SK-N-SH (cell line): ENCODE measurements around the gene GLT6D1. TPM values are rescaled to one million over a fixed set of nuclear protein-coding genes. Genes with fewer than 3 reads are reported as not detected.
A peak's percentile ranks its signal among the peaks of the same experiment; 100 is the strongest.

ENCODE experiments used
- CTCF ChIA-PET: fragments of 300-600, 350-600 bp; formaldehyde crosslinking; extraction: SDS; loops from one replicate; lab custom pipeline; 2021; lab: Yijun Ruan, JAX
- POLR2A ChIA-PET: fragments of 350-600 bp; sonication (Branson Sonifier 250); formaldehyde crosslinking; extraction: SDS; loops from one replicate; lab custom pipeline; 2020; ENCODE audit warnings: antibody characterized with exemption, inconsistent platforms; lab: Yijun Ruan, JAX
- DNase-seq: peaks from one replicate; pipeline ENCODE4 v3.0.0; 2012
- H2AFZ ChIP-seq: fragments of 200-600 bp; sonication (generic); 2 replicates; pipeline ENCODE4 v1.8.1; 2016; ENCODE audit warnings: antibody characterized with exemption, mild to moderate bottlenecking, low read depth
- H3F3A ChIP-seq: fragments of 200-600 bp; sonication (generic); replicated peaks from 2 replicates; pipeline ENCODE3; 2016; ENCODE audit warnings: antibody characterized with exemption, mild to moderate bottlenecking; ENCODE audit not compliant: insufficient read depth
- H3K27ac ChIP-seq, 2 experiments: fragments of 200-500 bp in 1 of 2; fragments of 200-600 bp in 1 of 2; sonication (Bioruptor generic) in 1 of 2; sonication (generic), shearing (Covaris generic) in 1 of 2; 2 replicates each; pipeline versions ENCODE4 v1.5.1 to v1.6.1; 2014 to 2016; ENCODE audit warnings: low read depth in 2 of 2, inconsistent platforms in 1 of 2, low read length in 1 of 2, mild to moderate bottlenecking in 1 of 2, mixed read lengths in 1 of 2
- H3K27me3 ChIP-seq: fragments of 200-600 bp; sonication (generic), shearing (Covaris generic); 2 replicates; pipeline ENCODE4 v1.6.1; 2016; ENCODE audit warnings: mixed run types; ENCODE audit not compliant: insufficient read depth
- H3K36me3 ChIP-seq, 2 experiments: fragments of 200-500 bp in 1 of 2; fragments of 200-600 bp in 1 of 2; sonication (Bioruptor generic) in 1 of 2; sonication (generic) in 1 of 2; replicated peaks in 1 of 2; 2 replicates each; pipeline versions ENCODE3 to v1.5.1; 2014 to 2016; ENCODE audit warnings: low read length in 1 of 2, mild to moderate bottlenecking in 1 of 2; ENCODE audit not compliant: insufficient read depth in 2 of 2, control insufficient read depth in 1 of 2
- H3K4me1 ChIP-seq, 2 experiments: fragments of 200-500 bp in 1 of 2; fragments of 200-600 bp in 1 of 2; sonication (Bioruptor generic) in 1 of 2; sonication (generic), shearing (Covaris generic) in 1 of 2; 2 replicates each; pipeline versions ENCODE4 v1.5.1 to v1.6.1; 2014 to 2016; ENCODE audit warnings: low read depth in 1 of 2, low read length in 1 of 2, mixed run types in 1 of 2; ENCODE audit not compliant: insufficient read depth in 2 of 2, control insufficient read depth in 1 of 2
- H3K4me2 ChIP-seq: fragments of 200-600 bp; sonication (generic), shearing (Covaris generic); 2 replicates; pipeline ENCODE4 v1.6.1; 2017; ENCODE audit warnings: mixed run types
- H3K4me3 ChIP-seq, 2 experiments: fragments of 200-500 bp in 1 of 2; fragments of 200-600 bp in 1 of 2; sonication (Bioruptor generic) in 1 of 2; sonication (generic), shearing (Covaris generic) in 1 of 2; 2 replicates each; pipeline versions ENCODE4 v1.5.1 to v1.8.1; 2014 to 2016; ENCODE audit warnings: low read depth in 2 of 2, inconsistent platforms in 1 of 2, low read length in 1 of 2, mild to moderate bottlenecking in 1 of 2, mixed read lengths in 1 of 2, moderate library complexity in 1 of 2
- H3K79me2 ChIP-seq: fragments of 200-600 bp; sonication (generic); 2 replicates; pipeline ENCODE4 v1.8.1; 2017; ENCODE audit warnings: mild to moderate bottlenecking; ENCODE audit not compliant: insufficient read depth
- H3K9ac ChIP-seq: fragments of 200-600 bp; sonication (generic); 2 replicates; pipeline ENCODE4 v1.6.1; 2017; ENCODE audit warnings: mixed run types
- H3K9me2 ChIP-seq: fragments of 200-600 bp; sonication (generic); 2 replicates; pipeline ENCODE4 v1.6.1; 2017; ENCODE audit warnings: mixed run types
- H3K9me3 ChIP-seq: fragments of 200-600 bp; sonication (generic); 2 replicates; pipeline ENCODE4 v1.6.1; 2017; ENCODE audit warnings: mixed run types, mild to moderate bottlenecking, moderate library complexity
- H4K20me1 ChIP-seq: fragments of 200-600 bp; sonication (generic); 2 replicates; pipeline ENCODE4 v1.6.1; 2017; ENCODE audit warnings: mild to moderate bottlenecking, mixed run types; ENCODE audit not compliant: insufficient read depth
- EP300 ChIP-seq, 2 experiments: IDR thresholded peaks; 2 replicates each; pipeline versions ENCODE4 v1.4.0 to v1.6.1; 2012; ENCODE audit warnings: borderline replicate concordance in 1 of 2, low read depth in 1 of 2, low read length in 1 of 2
- EZH2phosphoT487 ChIP-seq: fragments of 200-600 bp; sonication (generic); IDR thresholded peaks from 2 replicates; pipeline ENCODE4 v1.6.1; 2017; ENCODE audit warnings: low read depth, mixed run types, mild to moderate bottlenecking, antibody characterized with exemption, moderate library complexity, borderline replicate concordance
- FOSL2 ChIP-seq: IDR thresholded peaks from 2 replicates; pipeline ENCODE4 v1.4.0; 2012; ENCODE audit warnings: low read depth, mild to moderate bottlenecking, moderate library complexity, borderline replicate concordance
- FOXJ3 ChIP-seq: sonication (generic); formaldehyde crosslinking; IDR thresholded peaks from 2 replicates; pipeline ENCODE4 v1.5.1; 2020; ENCODE audit warnings: mild to moderate bottlenecking, missing genetic modification reagents
- FOXM1 ChIP-seq: IDR thresholded peaks from 2 replicates; pipeline ENCODE4 v1.4.0; 2012; ENCODE audit warnings: low read depth, mild to moderate bottlenecking
- GABPA ChIP-seq: IDR thresholded peaks from 2 replicates; pipeline ENCODE4 v1.4.0; 2012; ENCODE audit warnings: low read depth, mild to moderate bottlenecking
- GATA2 ChIP-seq: sonication (generic); formaldehyde crosslinking; IDR thresholded peaks from 2 replicates; pipeline ENCODE4 v1.5.0; 2020; ENCODE audit warnings: mild to moderate bottlenecking, missing genetic modification reagents
- MEF2A ChIP-seq: IDR thresholded peaks from 2 replicates; pipeline ENCODE4 v1.4.0; 2012; ENCODE audit warnings: low read depth, borderline replicate concordance
- MXI1 ChIP-seq: IDR thresholded peaks from 2 replicates; pipeline ENCODE4 v1.6.1; 2012; ENCODE audit warnings: mild to moderate bottlenecking, low read depth, low read length, improper control_type of control experiment
- NRF1 ChIP-seq: IDR thresholded peaks from 2 replicates; pipeline ENCODE4 v1.6.1; 2012; ENCODE audit warnings: low read depth, mild to moderate bottlenecking, low read length
- POLR2AphosphoS5 ChIP-seq: IDR thresholded peaks from 2 replicates; pipeline ENCODE4 v1.6.1; 2012; ENCODE audit warnings: low read depth, low read length
- RAD21 ChIP-seq: IDR thresholded peaks from 2 replicates; pipeline ENCODE4 v1.6.1; 2012; ENCODE audit warnings: mild to moderate bottlenecking, low read length
- RCOR1 ChIP-seq: fragments of 150-350 bp; IDR thresholded peaks from 2 replicates; pipeline ENCODE4 v1.6.1; 2017; ENCODE audit warnings: antibody characterized with exemption, low read length
- RFX5 ChIP-seq: IDR thresholded peaks from 2 replicates; pipeline ENCODE4 v1.6.1; 2012; ENCODE audit warnings: mild to moderate bottlenecking, improper control_type of control experiment, low read length
- RXRA ChIP-seq: IDR thresholded peaks from 2 replicates; pipeline ENCODE4 v1.4.0; 2012; ENCODE audit warnings: low read depth, mild to moderate bottlenecking, borderline replicate concordance
- SIN3A ChIP-seq: IDR thresholded peaks from 2 replicates; pipeline ENCODE4 v1.6.1; 2012; ENCODE audit warnings: low read depth, mild to moderate bottlenecking, low read length, moderate library complexity, borderline replicate concordance
- TCF12 ChIP-seq: IDR thresholded peaks from 2 replicates; pipeline ENCODE4 v1.4.0; 2012
- TEAD4 ChIP-seq: IDR thresholded peaks from 2 replicates; pipeline ENCODE4 v1.4.0; 2012; ENCODE audit warnings: mild to moderate bottlenecking, borderline replicate concordance; ENCODE audit not compliant: insufficient read depth
- YY1 ChIP-seq: IDR thresholded peaks from 2 replicates; pipeline ENCODE4 v1.4.0; 2012; ENCODE audit warnings: low read depth, mild to moderate bottlenecking
- WGBS: methylation state at CpG from one replicate; pipeline ENCODE4 v1.1.6; 2017; ENCODE audit warnings: low lambda C conversion rate; 5-methylcytosine and 5-hydroxymethylcytosine counted together
- polyA plus RNA-seq, 3 experiments: library from polyadenylated mRNA; depleted of rRNA; stranded (reverse); fragments of >200 nt; gene quantifications; 2 replicates each; pipeline ENCODE4 v1.2.3, GENCODE V29; 2012
- TF ChIP-seq, protein P1 (sequence below): fragments of 150-350 bp; IDR thresholded peaks from 2 replicates; pipeline ENCODE4 v1.6.1; 2016; ENCODE audit warnings: mild to moderate bottlenecking, low read depth, low read length
- TF ChIP-seq, protein P2 (sequence below): fragments of 150-350 bp; IDR thresholded peaks from 2 replicates; pipeline ENCODE4 v1.6.1; 2017; ENCODE audit warnings: antibody characterized with exemption, low read length, low read depth, borderline replicate concordance
- TF ChIP-seq, protein P3 (sequence below): IDR thresholded peaks from 2 replicates; pipeline ENCODE4; 2012

GLT6D1 gene
- polyA plus RNA-seq, 1 of the 3 experiments (the other 2 are of a cell fraction) = not detected

- Histone ChIP-seq H4K20me1 (no peaks in the 10 kb centered on the region), H3K9me2 (no peaks in the 10 kb centered on the region), H3K79me2 (no peaks in the 10 kb centered on the region), H3K4me1 (peaks cover 0 to 18% of the 10 kb centered on the region in 2 experiments; a peak in 1 of 4 replicates), H3K27me3 (no peaks in the 10 kb centered on the region), H2AFZ (no peak overlapping the region), H3K4me3 (no peak overlapping the region), H3K9me3 (no peaks in the 10 kb centered on the region), H3F3A (no peaks in the 10 kb centered on the region), H3K9ac (no peak overlapping the region), H3K27ac (no peak overlapping the region), H3K36me3 (no peaks in the 10 kb centered on the region), H3K4me2 (no peak overlapping the region)
- DNase-seq = peak; percentile 17
- TF ChIP-seq SIN3A (no peak), POLR2AphosphoS5 (no peak), TCF12 (no peak), RFX5 (no peak), RCOR1 (no peak), NRF1 (no peak), MEF2A (no peak), GATA2 (CRISPR knock-in tag) (no peak)
- ChIA-PET CTCF (interaction anchor here (4.6 kb wide), 1 partner anchor 9 kb away, joined by 44 read pairs; no protein-coding TSS in a partner anchor), POLR2A (no interaction called here)
- WGBS = 92% methylated on average over 2 of the region's 8 CpGs
These were observed 26.9 kb downstream of the GLT6D1 start for GRCh38 chr9:135612437-135612836.

DNA sequence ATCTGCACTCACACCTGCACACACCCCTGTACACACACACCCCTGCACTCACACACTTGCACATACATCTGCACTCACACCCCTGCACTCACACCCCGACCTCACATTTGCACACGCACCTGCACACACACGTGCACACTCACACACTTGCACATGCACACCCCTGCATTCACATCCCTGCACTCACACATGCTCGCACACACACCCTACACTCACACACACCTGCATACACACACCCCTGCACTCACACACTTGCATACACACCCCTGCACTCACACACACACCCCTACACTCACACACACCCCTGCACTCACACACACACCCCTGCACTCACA is 27.5 kb downstream of the GLT6D1 start:
- peaks cover 0 to 18% of the 10 kb centered on the region in 2 experiments; a peak in 1 of 4 replicates for H3K4me1 ChIP-seq
- H3K9me3 ChIP-seq = no peaks in the 10 kb centered on the region
- no peak for DNase-seq
- H3K4me2 ChIP-seq = no peak overlapping the region
- POLR2A ChIA-PET = no interaction called here
- H3K79me2 ChIP-seq = no peaks in the 10 kb centered on the region
- H3K4me3 ChIP-seq = no peak overlapping the region
- no peaks in the 10 kb centered on the region for H4K20me1 ChIP-seq
- TF ChIP-seq, protein P1, sequence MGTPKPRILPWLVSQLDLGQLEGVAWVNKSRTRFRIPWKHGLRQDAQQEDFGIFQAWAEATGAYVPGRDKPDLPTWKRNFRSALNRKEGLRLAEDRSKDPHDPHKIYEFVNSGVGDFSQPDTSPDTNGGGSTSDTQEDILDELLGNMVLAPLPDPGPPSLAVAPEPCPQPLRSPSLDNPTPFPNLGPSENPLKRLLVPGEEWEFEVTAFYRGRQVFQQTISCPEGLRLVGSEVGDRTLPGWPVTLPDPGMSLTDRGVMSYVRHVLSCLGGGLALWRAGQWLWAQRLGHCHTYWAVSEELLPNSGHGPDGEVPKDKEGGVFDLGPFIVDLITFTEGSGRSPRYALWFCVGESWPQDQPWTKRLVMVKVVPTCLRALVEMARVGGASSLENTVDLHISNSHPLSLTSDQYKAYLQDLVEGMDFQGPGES = no peak
- TF ChIP-seq, protein P2, sequence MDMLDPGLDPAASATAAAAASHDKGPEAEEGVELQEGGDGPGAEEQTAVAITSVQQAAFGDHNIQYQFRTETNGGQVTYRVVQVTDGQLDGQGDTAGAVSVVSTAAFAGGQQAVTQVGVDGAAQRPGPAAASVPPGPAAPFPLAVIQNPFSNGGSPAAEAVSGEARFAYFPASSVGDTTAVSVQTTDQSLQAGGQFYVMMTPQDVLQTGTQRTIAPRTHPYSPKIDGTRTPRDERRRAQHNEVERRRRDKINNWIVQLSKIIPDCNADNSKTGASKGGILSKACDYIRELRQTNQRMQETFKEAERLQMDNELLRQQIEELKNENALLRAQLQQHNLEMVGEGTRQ = no peak
- TF ChIP-seq TEAD4 = no peak
- no peak for TF ChIP-seq FOXJ3 (CRISPR knock-in tag)
- TF ChIP-seq FOXM1 = no peak
- no peak for TF ChIP-seq MXI1
- no peak for TF ChIP-seq GATA2 (CRISPR knock-in tag)
- TF ChIP-seq EP300 (IDR thresholded peaks at IDR 0.05; ENCODE audit: borderline replicate concordance in 1 of 2, low read depth in 1 of 2, low read length in 1 of 2) = no peak
- no peak for TF ChIP-seq RAD21
- TF ChIP-seq YY1 = no peak
- TF ChIP-seq, protein P3, sequence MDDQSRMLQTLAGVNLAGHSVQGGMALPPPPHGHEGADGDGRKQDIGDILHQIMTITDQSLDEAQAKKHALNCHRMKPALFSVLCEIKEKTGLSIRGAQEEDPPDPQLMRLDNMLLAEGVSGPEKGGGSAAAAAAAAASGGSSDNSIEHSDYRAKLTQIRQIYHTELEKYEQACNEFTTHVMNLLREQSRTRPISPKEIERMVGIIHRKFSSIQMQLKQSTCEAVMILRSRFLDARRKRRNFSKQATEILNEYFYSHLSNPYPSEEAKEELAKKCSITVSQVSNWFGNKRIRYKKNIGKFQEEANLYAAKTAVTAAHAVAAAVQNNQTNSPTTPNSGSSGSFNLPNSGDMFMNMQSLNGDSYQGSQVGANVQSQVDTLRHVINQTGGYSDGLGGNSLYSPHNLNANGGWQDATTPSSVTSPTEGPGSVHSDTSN = no peak
- no peak for TF ChIP-seq GABPA
- TF ChIP-seq MEF2A = no peak
- no peak for TF ChIP-seq RXRA
- no peak for TF ChIP-seq POLR2AphosphoS5
- no peak for TF ChIP-seq FOSL2
- TF ChIP-seq EZH2phosphoT487 = no peak
- TF ChIP-seq, all 33 proteins: peak for 0
- no peak overlapping the region for H2AFZ ChIP-seq
- no peaks in the 10 kb centered on the region for H3F3A ChIP-seq
- no peaks in the 10 kb centered on the region for H3K36me3 ChIP-seq
- H3K27me3 ChIP-seq = no peaks in the 10 kb centered on the region
- H3K27ac ChIP-seq = no peak overlapping the region
- H3K9me2 ChIP-seq = no peaks in the 10 kb centered on the region
- CTCF ChIA-PET = interaction anchor here (4.6 kb wide), 1 partner anchor 8 kb away, joined by 44 read pairs; no protein-coding TSS in a partner anchor
- WGBS = 6% methylated on average over 4 of the region's 4 CpGs
- H3K9ac ChIP-seq = no peak overlapping the region
